HUES6 (cell line): ENCODE results near the gene KDM5B.
"Not testable (repeated sequence)": the region's sequence is repeated elsewhere in the genome, so short reads cannot be mapped to it uniquely, and the experiment has no call there.

ENCODE experiments used
- H3K27ac ChIP-seq: 2 replicates; pipeline ENCODE4 v1.7.0; 2013; ENCODE audit warnings: low read depth, mild to moderate bottlenecking, low read length, inconsistent platforms
- H3K27me3 ChIP-seq: 2 replicates; pipeline ENCODE4 v1.6.1; 2013; ENCODE audit warnings: low read length; ENCODE audit not compliant: control insufficient read depth, insufficient read depth
- H3K36me3 ChIP-seq: 2 replicates; pipeline ENCODE4 v1.6.1; 2013; ENCODE audit warnings: low read length; ENCODE audit not compliant: control insufficient read depth, insufficient read depth
- H3K4me1 ChIP-seq: 2 replicates; pipeline ENCODE4 v1.6.1; 2013; ENCODE audit warnings: low read length; ENCODE audit not compliant: control insufficient read depth, insufficient read depth
- H3K4me3 ChIP-seq: 2 replicates; pipeline ENCODE4 v1.5.1; 2013; ENCODE audit warnings: low read depth, low read length
- H3K9ac ChIP-seq: one replicate; pipeline ENCODE4 v1.6.1; 2013; ENCODE audit warnings: mild to moderate bottlenecking, low read length
- H3K9me3 ChIP-seq: 2 replicates; pipeline ENCODE4 v1.6.1; 2013; ENCODE audit warnings: low read depth, low read length; ENCODE audit not compliant: control insufficient read depth, insufficient read depth

The KDM5B gene

GRCh38 chr1:202837746-202838262 lies 29.6 kb upstream of the KDM5B start:
- no peaks in the 10 kb centered on the region for H3K36me3 ChIP-seq
- no peak overlapping the region for H3K9ac ChIP-seq
- H3K9me3 ChIP-seq, result no peaks in the 10 kb centered on the region
- no peak overlapping the region for H3K27ac ChIP-seq
- no peak overlapping the region for H3K4me3 ChIP-seq
- no peaks in the 10 kb centered on the region for H3K27me3 ChIP-seq
- peaks cover 22% of the 10 kb centered on the region for H3K4me1 ChIP-seq

GRCh38 chr1:202836623-202837403 lies 28.6 kb upstream of the KDM5B start:
- peaks cover 22% of the 10 kb centered on the region for H3K4me1 ChIP-seq
- no peak overlapping the region for H3K9ac ChIP-seq
- H3K27me3 ChIP-seq, result no peaks in the 10 kb centered on the region
- H3K36me3 ChIP-seq, result no peaks in the 10 kb centered on the region
- H3K9me3 ChIP-seq, result no peaks in the 10 kb centered on the region
- H3K27ac ChIP-seq, result no peak overlapping the region
- H3K4me3 ChIP-seq, result no peak overlapping the region

GRCh38 chr1:202835548-202836072 lies 27.4 kb upstream of the KDM5B start:
- Histone ChIP-seq H3K4me1 (peaks cover 22% of the 10 kb centered on the region), H3K4me3 (no peak overlapping the region), H3K27ac (no peak overlapping the region), H3K9ac (no peak overlapping the region), H3K27me3 (no peaks in the 10 kb centered on the region), H3K36me3 (no peaks in the 10 kb centered on the region), H3K9me3 (no peaks in the 10 kb centered on the region)

- Histone ChIP-seq H3K36me3 (no peaks in the 10 kb centered on the region), H3K9ac (no peak overlapping the region), H3K27ac (no peak overlapping the region), H3K27me3 (no peaks in the 10 kb centered on the region), H3K4me3 (no peak overlapping the region), H3K9me3 (no peaks in the 10 kb centered on the region), H3K4me1 (peaks cover 22% of the 10 kb centered on the region)
These were observed 26.7 kb upstream of the KDM5B start for GRCh38 chr1:202834771-202835547.

GRCh38 chr1:202831906-202832305 lies 23.7 kb upstream of the KDM5B start:
- no peak overlapping the region for H3K4me3 ChIP-seq
- no peak overlapping the region for H3K9ac ChIP-seq
- H3K9me3 ChIP-seq, result no peaks in the 10 kb centered on the region
- peaks cover 19% of the 10 kb centered on the region for H3K4me1 ChIP-seq
- no peak overlapping the region for H3K27ac ChIP-seq
- H3K36me3 ChIP-seq, result no peaks in the 10 kb centered on the region
- no peaks in the 10 kb centered on the region for H3K27me3 ChIP-seq

GRCh38 chr1:202829223-202829622 lies 21.0 kb upstream of the KDM5B start:
- not testable (repeated sequence) for H3K4me3 ChIP-seq, H3K27ac ChIP-seq, H3K36me3 ChIP-seq, H3K4me1 ChIP-seq, H3K9ac ChIP-seq, H3K27me3 ChIP-seq, H3K9me3 ChIP-seq

GRCh38 chr1:202825748-202826147 lies 17.5 kb upstream of the KDM5B start:
- H3K9me3 ChIP-seq, result no peaks in the 10 kb centered on the region

GRCh38 chr1:202821467-202821866 lies 13.2 kb upstream of the KDM5B start:
- no peaks in the 10 kb centered on the region for H3K9me3 ChIP-seq
- H3K27me3 ChIP-seq, result no peaks in the 10 kb centered on the region; the same call in 1 of the 2 replicates
- peaks cover 6% of the 10 kb centered on the region; the same call in 1 of the 2 replicates for H3K4me1 ChIP-seq
- H3K27ac ChIP-seq, result no peak overlapping the region
- no peak overlapping the region for H3K4me3 ChIP-seq
- no peak overlapping the region for H3K9ac ChIP-seq
- no peaks in the 10 kb centered on the region for H3K36me3 ChIP-seq

More at GRCh38 chr1:202825748-202826147, 17.5 kb upstream of the KDM5B start:
- no peaks in the 10 kb centered on the region for H3K36me3 ChIP-seq
- H3K27me3 ChIP-seq, result no peaks in the 10 kb centered on the region
- peaks cover 6% of the 10 kb centered on the region; the same call in 1 of the 2 replicates for H3K4me1 ChIP-seq
- H3K9ac ChIP-seq, result no peak overlapping the region
- no peak overlapping the region for H3K4me3 ChIP-seq
- H3K27ac ChIP-seq, result no peak overlapping the region

GRCh38 chr1:202818819-202819218 lies 10.6 kb upstream of the KDM5B start:
- peak overlapping the region; percentile 63 for H3K9ac ChIP-seq
- no peak overlapping the region for H3K4me3 ChIP-seq
- no peaks in the 10 kb centered on the region for H3K9me3 ChIP-seq
- no peaks in the 10 kb centered on the region; the same call in 1 of the 2 replicates for H3K27me3 ChIP-seq
- no peak overlapping the region for H3K27ac ChIP-seq
- peaks cover 6% of the 10 kb centered on the region; the same call in 1 of the 2 replicates for H3K4me1 ChIP-seq
- no peaks in the 10 kb centered on the region for H3K36me3 ChIP-seq

GRCh38 chr1:202815120-202815519 lies 6.9 kb upstream of the KDM5B start:
- Histone ChIP-seq H3K27ac (no peak overlapping the region), H3K27me3 (peaks cover 6% of the 10 kb centered on the region), H3K4me1 (peaks cover 17% of the 10 kb centered on the region), H3K9ac (no peak overlapping the region), H3K4me3 (no peak overlapping the region), H3K9me3 (no peaks in the 10 kb centered on the region), H3K36me3 (no peaks in the 10 kb centered on the region)
